BLaER1 (cell line): ENCODE data around the gene DSTN.

Experiments used
- H3K27ac ChIP-seq: shearing (Covaris generic); formaldehyde crosslinking; 2 replicates; pipeline ENCODE4 v1.8.1; 2022
- H3K27me3 ChIP-seq: shearing (Covaris generic); formaldehyde crosslinking; 2 replicates; pipeline ENCODE4 v1.8.1; 2022
- H3K36me3 ChIP-seq: shearing (Covaris generic); formaldehyde crosslinking; 2 replicates; pipeline ENCODE4 v1.8.1; 2022
- H3K4me1 ChIP-seq: shearing (Covaris generic); formaldehyde crosslinking; 2 replicates; pipeline ENCODE4 v1.8.1; 2022
- H3K4me2 ChIP-seq: shearing (Covaris generic); formaldehyde crosslinking; 2 replicates; pipeline ENCODE4 v1.8.1; 2022
- H3K4me3 ChIP-seq: shearing (Covaris generic); formaldehyde crosslinking; 2 replicates; pipeline ENCODE4 v1.8.1; 2022
- H3K9ac ChIP-seq: shearing (Covaris generic); formaldehyde crosslinking; 2 replicates; pipeline ENCODE4 v1.8.1; 2022
- H3K9me3 ChIP-seq: shearing (Covaris generic); formaldehyde crosslinking; 2 replicates; pipeline ENCODE4 v1.8.1; 2022
- H4K20me1 ChIP-seq: shearing (Covaris generic); formaldehyde crosslinking; 2 replicates; pipeline ENCODE4 v1.8.1; 2022
- Cebpa-rat ChIP-seq: shearing (Covaris generic); IDR thresholded peaks from 2 replicates; pipeline ENCODE4 v1.8.1; 2022

DSTN gene

GRCh38 chr20:17640146-17640874 is 70.4 kb downstream of the DSTN start:
- H3K4me3 ChIP-seq: no peak overlapping the region
- H3K4me1 ChIP-seq: peaks cover 100% of the 10 kb centered on the region
- no peak overlapping the region for H3K9ac ChIP-seq
- no peak for TF ChIP-seq Cebpa-rat
- H4K20me1 ChIP-seq: no peaks in the 10 kb centered on the region
- peak overlapping the region; percentile 96 for H3K4me2 ChIP-seq
- peak overlapping the region; percentile 100 for H3K27ac ChIP-seq
- H3K9me3 ChIP-seq: no peaks in the 10 kb centered on the region
- H3K27me3 ChIP-seq: no peaks in the 10 kb centered on the region
- peaks cover 60% of the 10 kb centered on the region for H3K36me3 ChIP-seq

- Histone ChIP-seq H3K4me3 (no peak overlapping the region), H3K4me1 (peaks cover 100% of the 10 kb centered on the region), H3K27ac (peak overlapping the region; percentile 100), H4K20me1 (no peaks in the 10 kb centered on the region), H3K4me2 (peak overlapping the region; percentile 96), H3K27me3 (no peaks in the 10 kb centered on the region), H3K36me3 (peaks cover 58% of the 10 kb centered on the region), H3K9me3 (no peaks in the 10 kb centered on the region), H3K9ac (no peak overlapping the region)
- TF ChIP-seq Cebpa-rat: no peak
These were observed 71.1 kb downstream of the DSTN start for GRCh38 chr20:17640875-17641378.

GRCh38 chr20:17641520-17641964 is 71.7 kb downstream of the DSTN start:
- H3K4me2 ChIP-seq: peak overlapping the region; percentile 96
- no peak overlapping the region for H3K4me3 ChIP-seq
- peaks cover 58% of the 10 kb centered on the region for H3K36me3 ChIP-seq
- H3K9ac ChIP-seq: peak overlapping the region; percentile 92; the same call in 1 of the 2 replicates
- no peaks in the 10 kb centered on the region for H3K9me3 ChIP-seq
- no peaks in the 10 kb centered on the region for H4K20me1 ChIP-seq
- H3K27ac ChIP-seq: peak overlapping the region; percentile 100
- peaks cover 100% of the 10 kb centered on the region for H3K4me1 ChIP-seq
- H3K27me3 ChIP-seq: no peaks in the 10 kb centered on the region
- TF ChIP-seq Cebpa-rat: no peak

- Histone ChIP-seq H3K36me3 (peaks cover 58% of the 10 kb centered on the region), H3K4me1 (peaks cover 100% of the 10 kb centered on the region), H3K9ac (peak overlapping the region; percentile 92), H4K20me1 (no peaks in the 10 kb centered on the region), H3K4me2 (peak overlapping the region; percentile 96), H3K27ac (peak overlapping the region; percentile 100), H3K4me3 (no peak overlapping the region), H3K9me3 (no peaks in the 10 kb centered on the region), H3K27me3 (no peaks in the 10 kb centered on the region)
- TF ChIP-seq Cebpa-rat: no peak
These were observed 72.1 kb downstream of the DSTN start for GRCh38 chr20:17641993-17642392.

GRCh38 chr20:17642404-17643269 is 72.8 kb downstream of the DSTN start:
- peaks cover 100% of the 10 kb centered on the region for H3K4me1 ChIP-seq
- peak overlapping the region; percentile 96 for H3K4me2 ChIP-seq
- H3K27me3 ChIP-seq: no peaks in the 10 kb centered on the region
- no peak for TF ChIP-seq Cebpa-rat
- peak overlapping the region; percentile 92 for H3K9ac ChIP-seq
- peak overlapping the region; percentile 100 for H3K27ac ChIP-seq
- no peaks in the 10 kb centered on the region for H3K9me3 ChIP-seq
- H4K20me1 ChIP-seq: no peaks in the 10 kb centered on the region
- no peak overlapping the region for H3K4me3 ChIP-seq
- peaks cover 54% of the 10 kb centered on the region for H3K36me3 ChIP-seq

- Histone ChIP-seq H3K4me3 (peak overlapping the region; percentile 30; the same call in 1 of the 2 replicates), H3K9me3 (no peaks in the 10 kb centered on the region), H3K27ac (peak overlapping the region; percentile 100), H3K4me2 (peak overlapping the region; percentile 96), H3K27me3 (no peaks in the 10 kb centered on the region), H4K20me1 (no peaks in the 10 kb centered on the region), H3K36me3 (peaks cover 44% of the 10 kb centered on the region), H3K9ac (peak overlapping the region; percentile 92), H3K4me1 (peaks cover 100% of the 10 kb centered on the region)
- TF ChIP-seq Cebpa-rat: no peak
These were observed 73.8 kb downstream of the DSTN start for GRCh38 chr20:17643531-17644188.

GRCh38 chr20:17644451-17644850 is 74.6 kb downstream of the DSTN start:
- Histone ChIP-seq H3K27me3 (no peaks in the 10 kb centered on the region), H3K4me3 (peak overlapping the region; percentile 30; the same call in 1 of the 2 replicates), H3K9ac (peak overlapping the region; percentile 92), H3K27ac (peak overlapping the region; percentile 100), H4K20me1 (no peaks in the 10 kb centered on the region), H3K4me2 (peak overlapping the region; percentile 96), H3K4me1 (peaks cover 100% of the 10 kb centered on the region), H3K36me3 (peaks cover 36% of the 10 kb centered on the region), H3K9me3 (no peaks in the 10 kb centered on the region)
- no peak for TF ChIP-seq Cebpa-rat

- no peak for TF ChIP-seq Cebpa-rat
- Histone ChIP-seq H3K4me1 (peaks cover 100% of the 10 kb centered on the region), H4K20me1 (no peaks in the 10 kb centered on the region), H3K4me2 (peak overlapping the region; percentile 96), H3K4me3 (no peak overlapping the region), H3K9me3 (no peaks in the 10 kb centered on the region), H3K9ac (peak overlapping the region; percentile 92), H3K36me3 (peaks cover 31% of the 10 kb centered on the region), H3K27me3 (no peaks in the 10 kb centered on the region), H3K27ac (peak overlapping the region; percentile 100)
These were observed 75.1 kb downstream of the DSTN start for GRCh38 chr20:17645010-17645409.

GRCh38 chr20:17645546-17646208 is 75.8 kb downstream of the DSTN start:
- Histone ChIP-seq H3K27ac (peak overlapping the region; percentile 100), H3K4me3 (no peak overlapping the region; the same call in 1 of the 2 replicates), H3K27me3 (no peaks in the 10 kb centered on the region), H3K9ac (peak overlapping the region; percentile 92), H3K4me2 (peak overlapping the region; percentile 96), H4K20me1 (no peaks in the 10 kb centered on the region), H3K9me3 (no peaks in the 10 kb centered on the region), H3K36me3 (peaks cover 25% of the 10 kb centered on the region), H3K4me1 (peaks cover 100% of the 10 kb centered on the region)
- no peak for TF ChIP-seq Cebpa-rat
